GM10266 (cell line): ENCODE data around the gene ABI2.
A peak's percentile ranks its signal among the peaks of the same experiment; 100 is the strongest.

Experiments
- DNase-seq: peaks from one replicate; pipeline ENCODE4 v3.0.0; 2012; ENCODE audit errors: extremely low spot score
- TF ChIP-seq, protein P1 (sequence below): IDR thresholded peaks from 2 replicates; pipeline ENCODE4 v1.5.1; 2012; ENCODE audit warnings: mild to moderate bottlenecking, low read depth; ENCODE audit not compliant: control insufficient read depth, insufficient read depth; ENCODE audit errors: missing control alignments

ABI2 gene

DNA sequence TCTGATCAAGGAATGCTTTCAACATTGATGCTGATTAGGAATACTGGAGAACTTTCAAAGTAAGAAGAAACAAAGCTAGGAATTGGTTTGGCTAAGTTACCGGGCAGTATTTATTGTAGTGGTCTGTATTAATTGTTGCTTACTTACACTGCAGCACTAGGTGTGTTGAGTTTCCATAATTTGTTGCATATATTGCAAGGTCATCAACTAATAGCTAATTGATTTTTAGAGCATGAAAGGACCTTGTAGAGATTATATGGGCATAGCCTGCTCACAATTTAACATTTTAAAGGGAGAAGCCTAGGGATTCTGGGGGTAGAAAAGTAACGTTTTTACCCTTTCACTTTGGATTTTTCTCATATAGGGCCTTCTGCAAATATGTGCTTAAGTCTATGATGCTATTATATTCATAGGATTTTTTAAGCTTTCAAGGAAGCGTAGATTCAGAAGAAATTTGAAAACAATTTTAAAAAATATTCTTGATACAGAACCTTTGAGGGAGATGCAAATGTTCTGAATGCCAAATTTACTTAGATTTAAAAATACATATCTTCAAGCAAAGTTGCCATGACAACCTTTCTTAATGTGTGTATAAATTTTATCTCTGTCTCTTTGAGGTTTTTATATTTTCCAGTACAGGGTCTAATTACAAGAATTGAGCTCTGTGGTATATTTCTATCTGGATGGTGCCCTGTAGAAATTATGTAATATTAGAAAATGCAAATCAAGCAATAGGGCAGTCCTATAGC is 17.3 kb upstream of the ABI2 start:
- no peak for DNase-seq
- TF ChIP-seq, protein P1, sequence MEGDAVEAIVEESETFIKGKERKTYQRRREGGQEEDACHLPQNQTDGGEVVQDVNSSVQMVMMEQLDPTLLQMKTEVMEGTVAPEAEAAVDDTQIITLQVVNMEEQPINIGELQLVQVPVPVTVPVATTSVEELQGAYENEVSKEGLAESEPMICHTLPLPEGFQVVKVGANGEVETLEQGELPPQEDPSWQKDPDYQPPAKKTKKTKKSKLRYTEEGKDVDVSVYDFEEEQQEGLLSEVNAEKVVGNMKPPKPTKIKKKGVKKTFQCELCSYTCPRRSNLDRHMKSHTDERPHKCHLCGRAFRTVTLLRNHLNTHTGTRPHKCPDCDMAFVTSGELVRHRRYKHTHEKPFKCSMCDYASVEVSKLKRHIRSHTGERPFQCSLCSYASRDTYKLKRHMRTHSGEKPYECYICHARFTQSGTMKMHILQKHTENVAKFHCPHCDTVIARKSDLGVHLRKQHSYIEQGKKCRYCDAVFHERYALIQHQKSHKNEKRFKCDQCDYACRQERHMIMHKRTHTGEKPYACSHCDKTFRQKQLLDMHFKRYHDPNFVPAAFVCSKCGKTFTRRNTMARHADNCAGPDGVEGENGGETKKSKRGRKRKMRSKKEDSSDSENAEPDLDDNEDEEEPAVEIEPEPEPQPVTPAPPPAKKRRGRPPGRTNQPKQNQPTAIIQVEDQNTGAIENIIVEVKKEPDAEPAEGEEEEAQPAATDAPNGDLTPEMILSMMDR: no peak

DNA sequence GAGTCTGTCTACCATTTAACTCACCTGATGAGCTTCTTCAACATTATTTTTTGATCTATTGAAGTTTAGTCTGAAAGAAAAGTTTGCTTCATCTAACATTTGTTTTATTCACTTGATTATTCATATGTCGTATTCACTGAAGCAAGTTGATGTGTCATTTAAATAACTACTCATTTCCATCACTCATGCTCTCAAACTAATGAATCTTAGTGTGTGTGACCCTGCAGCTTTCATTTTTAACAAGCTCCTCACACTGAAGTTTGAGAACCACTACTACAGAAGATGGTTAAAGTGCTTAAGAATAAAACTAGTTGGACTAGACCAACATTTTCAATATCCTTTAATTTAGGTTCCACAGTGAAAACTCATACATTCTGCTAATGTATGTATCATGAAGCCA is 1.8 kb upstream of the ABI2 start:
- DNase-seq: no peak

DNA sequence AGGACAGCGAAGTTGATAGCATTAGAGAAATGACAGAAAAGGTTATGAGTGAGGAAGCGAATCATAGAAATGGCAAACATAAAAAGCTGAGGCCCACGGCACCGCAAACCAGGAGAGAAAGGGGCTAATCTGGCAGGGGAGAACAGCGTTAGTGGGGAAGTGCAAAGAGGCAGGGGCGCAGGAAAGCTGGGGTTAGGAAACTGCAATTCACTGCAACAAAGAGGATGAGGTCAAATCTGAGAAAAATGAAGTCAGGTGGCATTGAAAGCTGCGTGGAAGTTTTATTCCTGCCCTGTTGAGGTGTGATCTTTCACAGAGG is 653 bp upstream of the ABI2 start:
- TF ChIP-seq, protein P1: no peak
- no peak for DNase-seq

More for the DNA sequence above, 1.8 kb upstream of the ABI2 start:
- TF ChIP-seq, protein P1: no peak

DNA sequence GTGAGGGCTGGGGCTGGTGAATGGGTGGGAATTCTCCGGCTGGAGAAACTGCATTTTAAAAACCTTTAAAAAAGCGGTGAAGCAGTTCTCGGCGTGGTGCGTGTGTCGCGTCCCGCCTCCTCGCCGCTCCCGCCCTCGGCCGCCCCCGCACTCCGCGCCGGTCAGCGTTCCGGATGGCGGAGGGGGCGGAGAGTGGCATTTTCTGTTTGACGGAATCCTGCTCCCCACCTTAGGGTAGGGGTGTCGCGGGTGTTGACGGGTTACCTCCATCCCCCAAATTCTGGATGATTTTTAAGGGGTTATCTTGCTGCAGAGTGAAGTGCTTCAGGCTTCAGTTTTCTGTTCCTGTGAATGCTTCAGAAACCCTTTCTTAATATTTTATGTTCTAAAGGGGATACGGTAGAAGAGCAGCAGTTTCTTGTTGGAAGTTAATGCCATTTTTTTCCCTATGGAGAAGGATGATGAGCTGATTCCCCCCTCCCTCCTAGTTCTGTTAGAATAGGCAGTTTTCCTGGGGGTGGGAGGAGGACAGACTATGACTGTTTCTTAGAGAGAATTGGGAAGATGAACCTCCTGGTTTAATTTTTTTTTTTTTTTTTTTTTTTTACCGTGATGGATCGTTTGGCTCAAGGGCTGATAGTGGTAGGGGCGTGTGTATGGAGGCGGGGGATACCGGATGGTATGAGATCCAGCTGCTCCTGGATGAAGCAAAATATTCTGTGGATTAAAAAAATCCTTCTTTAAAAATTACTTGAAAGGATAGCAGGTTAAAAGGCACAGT is 756 bp downstream of the ABI2 start:
- TF ChIP-seq, protein P1: no peak
- peak; percentile 74 for DNase-seq

DNA sequence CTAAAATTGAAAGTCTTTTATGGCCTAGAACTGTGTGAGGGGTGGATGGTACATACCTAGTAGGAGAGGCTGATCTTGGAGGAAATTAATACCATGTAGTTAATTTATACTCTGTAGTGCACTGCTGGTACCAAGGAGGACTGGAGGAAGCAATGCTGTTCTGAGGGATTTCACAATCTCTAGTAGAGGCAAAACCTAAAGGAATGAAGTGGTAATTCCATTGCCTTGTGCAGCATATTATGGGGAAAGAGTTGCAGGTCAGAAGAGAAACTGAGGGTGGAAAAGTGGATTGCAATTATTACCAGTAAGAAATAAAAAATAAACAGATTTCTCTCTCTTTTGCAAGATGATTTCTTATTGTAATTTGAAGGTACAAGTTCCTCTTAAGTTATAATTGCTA is 2.2 kb downstream of the ABI2 start:
- no peak for DNase-seq
- TF ChIP-seq, protein P1: no peak

DNA sequence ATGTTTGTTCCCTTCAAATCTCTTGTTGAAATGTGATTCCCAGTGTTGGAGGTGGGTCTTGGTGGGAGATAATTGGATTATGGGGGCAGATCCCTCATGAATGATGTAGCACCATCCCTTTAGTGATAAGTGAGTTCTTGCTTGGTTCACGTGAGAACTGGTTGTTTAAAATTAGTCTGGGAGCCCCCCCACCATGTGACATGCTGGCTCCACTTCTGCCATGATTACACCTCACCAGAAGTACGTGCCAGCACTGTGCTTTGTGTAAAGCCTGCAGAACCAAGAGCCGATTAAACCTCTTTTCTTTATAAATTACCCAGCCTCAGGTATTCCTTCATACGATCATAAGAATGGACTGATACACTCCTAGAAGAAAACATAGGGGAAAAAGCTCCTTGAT is 10.1 kb downstream of the ABI2 start:
- DNase-seq: no peak
- TF ChIP-seq, protein P1: no peak
